Esophagus muscularis mucosa (tissue), 4 donors: ENCODE data around the gene CFAP74. TPM values are rescaled to one million over a fixed set of nuclear protein-coding genes. Genes with fewer than 3 reads are reported as not detected.

Source experiments
- DNase-seq: peaks from one replicate; pipeline ENCODE4 v3.0.0-alpha.2; 2017; ENCODE audit errors: extremely low spot score
- H3K27ac ChIP-seq, 4 donors: fragments of 200-600 bp; sonication (generic); replicated peaks in 1 of 4; 1 replicate in 3 of 4; 2 replicates in 1 of 4; pipeline ENCODE4 v1.5.1; 2016 to 2019; ENCODE audit warnings: mild to moderate bottlenecking in 1 of 4
- H3K27me3 ChIP-seq, 4 donors: fragments of 200-600 bp; sonication (generic); one replicate each; pipeline versions ENCODE4 v1.5.1 to v1.6.0; 2016 to 2019
- H3K36me3 ChIP-seq, 4 donors: fragments of 200-600 bp; sonication (generic); one replicate each; pipeline ENCODE4 v1.5.1; 2016 to 2019
- H3K4me1 ChIP-seq, 4 donors: fragments of 200-600 bp; sonication (generic); one replicate each; pipeline ENCODE4 v1.5.1; 2016 to 2019
- H3K4me3 ChIP-seq, 4 donors: fragments of 200-600 bp; sonication (generic); 1 replicate in 2 of 4; 2 replicates in 2 of 4; pipeline ENCODE4 v1.5.1; 2016 to 2019; ENCODE audit warnings: mild to moderate bottlenecking in 4 of 4, moderate library complexity in 1 of 4
- H3K9me3 ChIP-seq, 4 donors: fragments of 200-600 bp; sonication (generic); 1 replicate in 3 of 4; 2 replicates in 1 of 4; pipeline ENCODE4 v1.5.1; 2016 to 2019
- EP300 ChIP-seq: sonication (generic); formaldehyde crosslinking; IDR thresholded peaks from one replicate; pipeline ENCODE4 v1.6.1; 2017; ENCODE audit warnings: antibody characterized with exemption
- POLR2A ChIP-seq: fragments of 450-650 bp; IDR thresholded peaks from one replicate; pipeline ENCODE4 v1.6.1; 2017; ENCODE audit warnings: antibody characterized with exemption, moderate library complexity, mild to moderate bottlenecking, low read depth
- POLR2AphosphoS5 ChIP-seq, 2 donors: sonication (generic); formaldehyde crosslinking; IDR thresholded peaks; one replicate each; pipeline ENCODE4 v1.6.1; 2017; ENCODE audit warnings: antibody characterized with exemption in 2 of 2
- WGBS: methylation state at CpG from one replicate; pipeline ENCODE4 v1.1.5; 2018; 5-methylcytosine and 5-hydroxymethylcytosine counted together
- intact Hi-C: fragments of 100-400 bp; cut with DNase I; formaldehyde crosslinking; loops from one replicate; pipeline ENCODE4 v1.15.1; 2023
- total RNA-seq, 4 donors: library from RNA; depleted of rRNA; stranded (reverse); fragments of >200 nt; gene quantifications; one replicate each; pipeline versions ENCODE4 v1.1.0 to v1.2.1, GENCODE V29; 2016
- TF ChIP-seq, protein P1 (sequence below), 3 experiments: fragments of 200-600 bp in 2 of 3; fragments of 450-650 bp in 1 of 3; sonication (generic) in 2 of 3; IDR thresholded peaks; one replicate each; pipeline ENCODE4 v1.5.1; 2017 to 2019; ENCODE audit warnings: antibody characterized with exemption in 3 of 3, mild to moderate bottlenecking in 2 of 3, moderate library complexity in 1 of 3

The CFAP74 gene
- total RNA-seq, 4 donors from 2014 or later: not detected

DNA sequence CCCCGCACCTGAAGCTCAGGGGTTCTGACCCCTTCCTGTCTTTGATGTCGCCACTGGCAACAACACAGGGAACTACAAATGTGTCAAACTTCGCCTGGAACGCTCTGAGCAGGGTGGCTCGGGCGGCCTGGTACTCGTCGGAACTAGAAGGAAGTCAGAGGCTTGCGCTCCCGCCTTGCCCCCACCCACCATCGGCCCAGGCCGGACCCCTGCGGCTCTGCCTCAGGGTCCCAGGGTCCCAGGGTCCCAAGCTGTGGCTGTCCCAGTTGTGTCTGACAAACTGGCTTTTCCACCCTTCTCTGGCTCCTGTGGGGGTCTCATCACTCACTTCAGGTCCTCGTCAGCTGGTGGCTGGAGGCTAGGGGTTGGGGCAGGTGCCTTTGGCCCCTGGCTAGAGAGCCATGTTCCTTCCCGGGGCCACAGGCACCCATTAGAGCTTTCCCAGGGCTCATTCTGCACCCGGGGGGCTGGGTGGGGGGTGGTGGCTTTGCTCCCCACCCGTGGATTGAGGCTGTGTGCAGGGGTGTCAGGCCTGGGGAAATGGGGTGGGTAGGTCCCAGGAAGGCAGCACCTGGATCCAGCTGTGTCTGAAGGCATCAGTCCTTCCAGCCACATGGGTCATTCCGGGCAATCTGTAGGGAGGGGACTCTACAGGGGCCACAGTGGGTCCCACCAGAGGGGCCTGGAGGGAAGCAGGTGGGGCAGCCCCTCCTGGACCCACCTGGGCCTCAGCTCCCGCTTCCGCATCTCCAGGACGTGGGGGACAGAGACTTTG, 76.5 kb downstream of the CFAP74 start:
- WGBS: 92% methylated on average over 9 of the region's 21 CpGs
- intact Hi-C loops: no loop called here
- no peaks in the 10 kb centered on the region for H3K36me3 ChIP-seq
- H3K4me3 ChIP-seq: no peak overlapping the region
- H3K27ac ChIP-seq: no peak overlapping the region
- peaks cover 0 to 19% (median 0%) of the 10 kb centered on the region in 4 donors for H3K27me3 ChIP-seq
- no peaks in the 10 kb centered on the region for H3K9me3 ChIP-seq
- peaks cover 0 to 11% (median 3%) of the 10 kb centered on the region in 4 donors for H3K4me1 ChIP-seq
- no peak for DNase-seq
- no peak for TF ChIP-seq POLR2AphosphoS5 (IDR thresholded peaks at IDR 0.05)
- TF ChIP-seq, protein P1, sequence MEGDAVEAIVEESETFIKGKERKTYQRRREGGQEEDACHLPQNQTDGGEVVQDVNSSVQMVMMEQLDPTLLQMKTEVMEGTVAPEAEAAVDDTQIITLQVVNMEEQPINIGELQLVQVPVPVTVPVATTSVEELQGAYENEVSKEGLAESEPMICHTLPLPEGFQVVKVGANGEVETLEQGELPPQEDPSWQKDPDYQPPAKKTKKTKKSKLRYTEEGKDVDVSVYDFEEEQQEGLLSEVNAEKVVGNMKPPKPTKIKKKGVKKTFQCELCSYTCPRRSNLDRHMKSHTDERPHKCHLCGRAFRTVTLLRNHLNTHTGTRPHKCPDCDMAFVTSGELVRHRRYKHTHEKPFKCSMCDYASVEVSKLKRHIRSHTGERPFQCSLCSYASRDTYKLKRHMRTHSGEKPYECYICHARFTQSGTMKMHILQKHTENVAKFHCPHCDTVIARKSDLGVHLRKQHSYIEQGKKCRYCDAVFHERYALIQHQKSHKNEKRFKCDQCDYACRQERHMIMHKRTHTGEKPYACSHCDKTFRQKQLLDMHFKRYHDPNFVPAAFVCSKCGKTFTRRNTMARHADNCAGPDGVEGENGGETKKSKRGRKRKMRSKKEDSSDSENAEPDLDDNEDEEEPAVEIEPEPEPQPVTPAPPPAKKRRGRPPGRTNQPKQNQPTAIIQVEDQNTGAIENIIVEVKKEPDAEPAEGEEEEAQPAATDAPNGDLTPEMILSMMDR (IDR thresholded peaks at IDR 0.05): no peak
- no peak for TF ChIP-seq EP300
- no peak for TF ChIP-seq POLR2A

DNA sequence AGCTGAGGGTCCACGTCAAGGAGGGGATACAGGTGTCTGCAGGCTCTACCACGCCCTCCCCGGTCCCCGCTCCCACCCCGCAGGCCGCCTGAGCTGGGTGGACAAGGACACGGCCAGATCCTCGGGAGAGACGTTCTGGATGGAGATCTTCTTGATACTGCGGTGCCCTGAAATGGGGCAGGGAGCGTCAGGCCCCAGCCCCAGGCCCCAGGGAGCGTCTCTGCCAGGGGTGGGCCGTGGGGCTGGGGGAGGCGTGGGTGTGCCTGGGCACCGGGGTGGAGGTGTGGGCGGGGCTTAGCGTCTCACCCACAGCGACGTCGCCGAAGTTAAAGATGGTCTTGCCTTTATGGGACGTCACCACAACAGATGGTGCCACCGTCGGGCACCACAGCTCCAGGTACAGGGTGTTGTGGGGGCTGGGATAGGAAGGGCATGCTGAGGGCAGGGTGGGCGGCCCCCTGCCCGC, 77.2 kb downstream of the CFAP74 start:
- H3K27me3 ChIP-seq: peaks cover 0 to 19% (median 0%) of the 10 kb centered on the region in 4 donors
- peaks cover 0 to 11% (median 3%) of the 10 kb centered on the region in 4 donors for H3K4me1 ChIP-seq
- H3K4me3 ChIP-seq: no peak overlapping the region
- H3K36me3 ChIP-seq: no peaks in the 10 kb centered on the region
- no peak overlapping the region for H3K27ac ChIP-seq
- H3K9me3 ChIP-seq: no peaks in the 10 kb centered on the region
- 40% methylated on average over 1 of the region's 26 CpGs for WGBS
- TF ChIP-seq EP300 (no peak), POLR2A (no peak), POLR2AphosphoS5 (IDR thresholded peaks at IDR 0.05) (no peak)
- TF ChIP-seq, protein P1 (IDR thresholded peaks at IDR 0.05): no peak
- no peak for DNase-seq
- intact Hi-C loops: no loop called here

DNA sequence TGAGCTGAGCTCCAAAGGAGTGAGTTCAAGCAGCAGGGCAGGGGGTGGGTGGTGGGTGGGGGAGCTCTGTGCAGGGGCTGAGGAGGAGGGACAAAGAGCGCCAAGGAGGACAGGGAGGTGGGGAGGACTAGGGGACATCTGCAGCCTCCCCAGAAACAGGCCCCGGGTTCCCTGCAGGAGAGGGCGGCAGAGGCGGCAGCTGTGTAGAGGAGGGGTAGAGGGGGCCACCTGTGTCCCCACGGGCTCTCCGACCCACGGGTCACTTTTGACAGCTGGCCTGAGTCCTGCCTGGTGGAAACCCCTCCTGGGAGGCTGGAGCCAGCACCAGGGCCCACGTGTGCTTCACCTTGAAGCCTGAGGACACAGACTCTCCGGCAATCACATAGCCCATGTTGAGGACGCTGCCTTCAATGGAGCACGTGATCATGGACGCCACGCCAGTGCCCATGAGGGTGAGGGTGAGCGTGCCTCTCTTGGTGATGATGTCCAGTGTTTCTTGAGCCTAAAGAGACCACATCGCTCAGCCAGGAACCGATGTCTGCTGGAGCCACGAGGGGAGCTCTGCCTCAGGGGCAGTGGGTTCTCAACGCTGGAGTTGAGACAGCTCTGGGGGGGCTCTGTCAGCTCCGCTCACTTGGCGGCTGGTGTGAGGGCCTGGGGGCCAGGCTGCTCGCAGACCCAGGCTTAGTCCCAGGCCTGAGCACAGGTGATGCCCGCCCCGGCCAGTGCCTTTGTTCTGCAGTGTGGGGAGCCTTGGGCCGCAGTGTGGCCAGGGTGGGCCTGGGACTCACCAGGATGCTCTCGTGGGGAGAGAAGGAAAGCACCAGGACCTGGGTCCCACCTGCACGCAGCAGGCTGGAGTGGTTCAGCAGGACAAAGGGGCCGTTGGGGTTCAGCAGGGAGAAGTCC, 77.9 kb downstream of the CFAP74 start:
- TF ChIP-seq EP300: no peak
- no peak for TF ChIP-seq POLR2AphosphoS5 (IDR thresholded peaks at IDR 0.05)
- no peak for TF ChIP-seq POLR2A
- TF ChIP-seq, protein P1 (IDR thresholded peaks at IDR 0.05): no peak
- Histone ChIP-seq H3K9me3 (no peaks in the 10 kb centered on the region), H3K27me3 (peaks cover 0 to 19% (median 0%) of the 10 kb centered on the region in 4 donors), H3K4me1 (peaks cover 0 to 11% (median 3%) of the 10 kb centered on the region in 4 donors), H3K4me3 (no peak overlapping the region), H3K27ac (no peak overlapping the region), H3K36me3 (no peaks in the 10 kb centered on the region)
- intact Hi-C loops: no loop called here
- no peak for DNase-seq
- WGBS: 68% methylated on average over 10 of the region's 27 CpGs

DNA sequence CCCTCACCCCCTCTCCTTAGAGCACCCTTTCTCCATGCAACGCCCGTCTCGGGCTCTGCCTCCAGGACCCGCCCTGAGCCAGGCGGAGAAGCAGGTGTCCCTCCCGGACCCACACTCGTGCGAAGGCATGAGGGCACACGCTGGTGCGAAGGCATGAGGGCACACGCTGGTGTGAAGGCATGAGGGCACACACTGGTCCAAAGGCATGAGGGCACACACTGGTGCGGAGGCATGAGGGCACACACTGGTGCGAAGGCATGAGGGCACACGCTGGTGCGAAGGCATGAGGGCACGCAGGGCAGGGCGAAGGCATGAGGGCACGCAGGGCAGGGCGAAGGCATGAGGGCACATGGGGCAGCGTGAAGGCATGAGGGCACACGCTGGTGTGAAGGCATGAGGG, 78.7 kb downstream of the CFAP74 start:
- H3K4me3 ChIP-seq: no peak overlapping the region
- H3K27me3 ChIP-seq: peaks cover 0 to 19% (median 0%) of the 10 kb centered on the region in 4 donors
- H3K27ac ChIP-seq: no peak overlapping the region
- WGBS: 91% methylated on average over 21 of the region's 21 CpGs
- TF ChIP-seq EP300 (no peak), POLR2A (no peak), POLR2AphosphoS5 (IDR thresholded peaks at IDR 0.05) (no peak)
- TF ChIP-seq, protein P1 (IDR thresholded peaks at IDR 0.05): no peak
- no peak for DNase-seq
- intact Hi-C loops: no loop called here
- peaks cover 1 to 13% (median 5%) of the 10 kb centered on the region in 4 donors for H3K4me1 ChIP-seq
- H3K36me3 ChIP-seq: no peaks in the 10 kb centered on the region
- H3K9me3 ChIP-seq: no peaks in the 10 kb centered on the region
